Measurements from ENCODE around the gene LRRK1.

Gene LRRK1

DNA sequence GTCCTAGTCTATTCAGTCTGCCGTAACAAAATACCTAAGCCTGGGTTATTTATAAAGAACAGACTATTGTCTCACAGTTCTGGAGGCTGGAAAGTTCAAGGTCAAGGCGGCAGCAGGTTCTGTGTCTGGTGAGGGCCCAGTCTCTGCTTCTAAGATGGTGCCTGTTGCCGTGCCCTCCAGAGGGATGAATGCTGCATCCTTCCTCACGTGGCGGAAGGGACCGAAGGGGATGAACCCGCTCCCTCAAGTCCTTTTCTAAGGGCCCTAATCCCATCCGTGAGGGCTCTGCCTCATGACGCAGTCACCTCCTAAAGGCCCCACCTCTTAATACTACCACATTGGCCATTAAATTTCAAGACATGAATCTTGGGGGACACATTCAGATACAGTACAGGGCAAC, 199.0 kb downstream of the LRRK1 start:
- no peak for DNase-seq

DNA sequence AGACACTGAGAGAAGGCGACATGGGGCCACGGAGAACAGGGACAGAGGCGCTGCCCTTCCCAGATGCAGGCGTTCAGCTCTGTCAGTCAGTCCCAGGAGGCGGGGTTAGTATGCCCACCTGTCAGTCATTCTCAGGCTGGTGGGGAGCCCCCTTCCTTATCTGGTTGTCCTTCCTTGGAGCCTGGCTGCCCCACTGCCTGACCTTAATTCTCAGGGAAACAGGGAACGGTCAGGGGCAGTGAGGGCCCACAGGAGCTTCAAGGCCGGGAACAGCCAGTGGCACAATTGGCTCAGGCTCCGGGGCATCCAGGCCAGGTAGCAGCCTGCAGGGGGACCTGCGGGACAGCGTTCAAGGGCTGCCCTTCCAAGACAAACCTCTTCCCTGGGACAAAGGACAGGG, 199.5 kb downstream of the LRRK1 start:
- no peak for DNase-seq

DNA sequence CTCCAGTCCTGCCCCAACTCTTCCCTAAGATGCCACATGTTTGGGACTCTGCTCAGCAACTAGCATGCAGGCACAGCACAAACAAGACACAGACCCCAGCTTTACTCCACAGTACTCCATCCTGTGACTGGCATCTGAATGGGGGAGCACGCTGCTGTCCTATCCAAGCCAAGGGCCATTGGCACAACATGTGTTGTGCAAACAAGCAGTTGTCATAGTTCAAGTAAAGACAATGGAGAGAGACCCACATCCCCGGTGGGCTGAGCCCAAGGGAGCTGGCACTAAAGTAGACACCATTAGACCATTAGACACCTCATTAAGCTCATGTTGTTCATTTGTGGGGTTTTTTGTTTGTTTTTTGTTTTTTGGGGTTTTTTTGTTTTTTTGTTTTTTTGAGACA, 200.0 kb downstream of the LRRK1 start:
- no peak for DNase-seq

Data from fibroblast of skin of right quadriceps (primary cell).